Hematopoietic multipotent progenitor cell treated with erythropoietin and hydrocortisone succinate and interleukin-3 and kit ligand, for 6 days (in vitro differentiated cells): ENCODE results near the gene PTGER2.

ENCODE experiments used
- DNase-seq: peaks from one replicate; pipeline ENCODE4 v3.0.0-alpha.2; 2015

Gene PTGER2

GRCh38 chr14:52307376-52307775 is 6.7 kb upstream of the PTGER2 start:
- no peak for DNase-seq

GRCh38 chr14:52307905-52308304 is 6.2 kb upstream of the PTGER2 start:
- DNase-seq, result no peak

GRCh38 chr14:52310541-52310940 is 3.6 kb upstream of the PTGER2 start:
- DNase-seq, result no peak

- no peak for DNase-seq
These were observed 1.2 kb upstream of the PTGER2 start for GRCh38 chr14:52312931-52313355.

GRCh38 chr14:52313462-52313861 is 650 bp upstream of the PTGER2 start:
- DNase-seq, result peak; percentile 41

GRCh38 chr14:52314595-52315354 is 663 bp downstream of the PTGER2 start:
- peak; percentile 50 for DNase-seq

GRCh38 chr14:52315355-52315718 is 1.2 kb downstream of the PTGER2 start:
- DNase-seq, result peak; percentile 69

GRCh38 chr14:52318062-52318461 is 4.0 kb downstream of the PTGER2 start:
- peak; percentile 54 for DNase-seq

- DNase-seq, result peak; percentile 61
These were observed 4.9 kb downstream of the PTGER2 start for GRCh38 chr14:52318826-52319645.

- no peak for DNase-seq
These were observed 5.8 kb downstream of the PTGER2 start for GRCh38 chr14:52319919-52320318.

GRCh38 chr14:52325126-52325525 is 11.0 kb downstream of the PTGER2 start:
- DNase-seq, result peak; percentile 36

GRCh38 chr14:52325630-52326029 is 11.5 kb downstream of the PTGER2 start:
- DNase-seq, result no peak

- DNase-seq, result no peak
These were observed 13.5 kb downstream of the PTGER2 start for GRCh38 chr14:52327374-52328226.

GRCh38 chr14:52328276-52328675 is 14.2 kb downstream of the PTGER2 start:
- DNase-seq, result no peak

- DNase-seq, result no peak
These were observed 15.7 kb downstream of the PTGER2 start for GRCh38 chr14:52329678-52330369.

GRCh38 chr14:52332269-52332668 is 18.2 kb downstream of the PTGER2 start:
- no peak for DNase-seq

- DNase-seq, result no peak
These were observed 19.0 kb downstream of the PTGER2 start for GRCh38 chr14:52333108-52333507.

- DNase-seq, result peak; percentile 45
These were observed 19.9 kb downstream of the PTGER2 start for GRCh38 chr14:52333823-52334657.

GRCh38 chr14:52336241-52336640 is 22.1 kb downstream of the PTGER2 start:
- DNase-seq, result no peak

- no peak for DNase-seq
These were observed 24.1 kb downstream of the PTGER2 start for GRCh38 chr14:52338051-52338681.

- no peak for DNase-seq
These were observed 25.1 kb downstream of the PTGER2 start for GRCh38 chr14:52339262-52339661.
